HG02973 (cell line): ENCODE data around the gene UNC5B.
"Not testable (repeated sequence)": the region's sequence is repeated elsewhere in the genome, so short reads cannot be mapped to it uniquely, and the experiment has no call there.

Experiments
- ATAC-seq: cut with Tn5 transposase; IDR thresholded peaks from one replicate; pipeline ENCODE4 v1.9.1; 2021; ENCODE audit warnings: moderate library complexity; ENCODE audit not compliant: unreplicated experiment

Gene UNC5B

GRCh38 chr10:71209352-71209715, 3.0 kb upstream of the UNC5B start:
- no peak for ATAC-seq

GRCh38 chr10:71209731-71210541, 2.4 kb upstream of the UNC5B start:
- no peak for ATAC-seq

- ATAC-seq: no peak
Measured at GRCh38 chr10:71210542-71210871, 1.9 kb upstream of the UNC5B start.

- ATAC-seq: no peak
Measured at GRCh38 chr10:71211053-71211452, 1.3 kb upstream of the UNC5B start.

GRCh38 chr10:71211775-71212317, 524 bp upstream of the UNC5B start:
- no peak for ATAC-seq

- no peak for ATAC-seq
Measured at GRCh38 chr10:71213127-71213621, 804 bp downstream of the UNC5B start.

GRCh38 chr10:71213761-71214440, 1.5 kb downstream of the UNC5B start:
- ATAC-seq: no peak

- no peak for ATAC-seq
Measured at GRCh38 chr10:71214641-71215559, 2.5 kb downstream of the UNC5B start.

- no peak for ATAC-seq
Measured at GRCh38 chr10:71216363-71216695, 4.0 kb downstream of the UNC5B start.

GRCh38 chr10:71216751-71217265, 4.4 kb downstream of the UNC5B start:
- ATAC-seq: no peak

- ATAC-seq: no peak
Measured at GRCh38 chr10:71217266-71218045, 5.1 kb downstream of the UNC5B start.

GRCh38 chr10:71218046-71218650, 5.8 kb downstream of the UNC5B start:
- no peak for ATAC-seq

- no peak for ATAC-seq
Measured at GRCh38 chr10:71218651-71219050, 6.3 kb downstream of the UNC5B start.

- ATAC-seq: not testable (repeated sequence)
Measured at GRCh38 chr10:71219236-71219917, 7.0 kb downstream of the UNC5B start.

- ATAC-seq: no peak
Measured at GRCh38 chr10:71219918-71220688, 7.7 kb downstream of the UNC5B start.

- no peak for ATAC-seq
Measured at GRCh38 chr10:71220689-71221540, 8.5 kb downstream of the UNC5B start.

GRCh38 chr10:71221586-71222202, 9.3 kb downstream of the UNC5B start:
- ATAC-seq: no peak
